GM19324 (cell line): ENCODE data around the gene TAP2.

Source experiments
- ATAC-seq: cut with Tn5 transposase; IDR thresholded peaks from one replicate; pipeline ENCODE4 v1.9.1; 2021; ENCODE audit warnings: mild to moderate bottlenecking, moderate library complexity; ENCODE audit not compliant: unreplicated experiment, low FRiP score

The TAP2 gene

DNA sequence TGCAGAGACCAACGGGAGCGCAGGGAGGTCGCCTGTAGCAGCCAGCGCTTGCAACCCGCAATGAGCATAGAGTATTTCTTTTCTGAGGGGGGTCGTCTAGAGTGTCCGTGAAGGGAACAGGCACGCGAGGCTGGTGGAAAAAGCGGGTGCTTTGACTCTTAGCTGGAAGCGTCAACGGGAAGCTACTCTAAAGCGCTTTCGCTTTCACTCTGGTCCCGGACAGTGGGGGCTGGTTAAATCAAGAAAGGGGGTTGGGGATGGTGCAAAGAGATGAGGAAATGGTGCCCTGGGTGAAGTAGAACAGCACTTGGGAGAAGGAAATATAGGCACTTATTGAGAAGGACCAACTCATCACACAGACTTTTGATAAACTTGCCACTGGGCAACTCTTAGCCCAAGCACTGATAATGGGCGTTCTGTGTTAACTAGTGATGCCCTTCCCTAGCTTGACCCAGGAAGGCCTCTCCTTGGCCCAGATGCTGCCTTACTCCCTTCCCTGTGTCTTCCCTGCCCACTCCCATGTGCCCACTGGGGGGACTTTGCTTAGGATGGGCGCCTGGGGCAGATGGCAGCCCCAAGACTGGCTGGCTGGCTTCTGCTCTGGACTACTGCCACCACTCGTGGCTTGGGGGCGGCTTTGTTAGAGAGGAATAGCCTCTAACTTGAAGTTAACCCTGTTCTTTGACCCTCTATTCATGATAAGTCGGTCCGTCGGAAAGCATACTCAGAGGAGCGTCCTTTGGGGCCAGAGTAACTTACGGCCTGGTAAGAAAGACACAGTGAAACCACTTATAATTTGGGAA lies 16.0 kb upstream of the TAP2 start:
- ATAC-seq, result peak; percentile 15

DNA sequence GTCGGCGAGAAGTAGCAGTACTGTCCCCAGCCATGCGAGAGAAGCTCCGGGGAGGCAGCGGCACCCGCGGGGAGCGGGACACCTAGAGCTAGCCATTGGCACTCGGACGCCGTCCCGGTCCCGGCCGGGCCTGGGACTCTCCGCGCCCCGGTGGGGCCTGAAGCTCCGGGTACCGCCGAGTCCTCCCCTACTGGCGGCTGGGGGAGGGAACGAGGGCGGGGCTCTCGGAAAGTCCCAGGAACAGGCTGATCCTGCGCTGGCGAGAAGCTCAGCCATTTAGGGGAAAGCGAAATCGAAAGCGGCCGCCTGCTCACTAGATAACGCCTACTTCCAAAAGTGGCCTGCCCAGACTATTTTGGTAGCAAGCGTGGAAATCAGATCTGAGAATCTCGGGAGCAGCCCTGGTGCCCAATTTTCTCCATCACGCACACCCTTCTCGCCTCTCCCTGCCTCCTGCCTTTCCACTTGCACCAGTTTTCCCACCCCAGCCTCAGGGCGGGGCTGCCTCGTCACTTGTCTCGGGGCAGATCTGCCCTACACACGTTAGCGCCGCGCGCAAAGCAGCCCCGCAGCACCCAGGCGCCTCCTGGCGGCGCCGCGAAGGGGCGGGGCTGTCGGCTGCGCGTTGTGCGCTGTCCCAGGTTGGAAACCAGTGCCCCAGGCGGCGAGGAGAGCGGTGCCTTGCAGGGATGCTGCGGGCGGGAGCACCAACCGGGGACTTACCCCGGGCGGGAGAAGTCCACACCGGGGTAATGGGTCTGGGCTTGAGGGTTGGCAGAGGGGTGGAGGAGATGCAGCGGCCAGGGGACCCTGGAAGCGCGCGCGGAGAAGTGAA lies 15.2 kb upstream of the TAP2 start, which contains the start of the genes PSMB9 and TAP1:
TSS of gene PSMB9 (plus strand) at position 652 of the 835 bp plus-strand sequence. CDS start at position 690, 38 bp downstream.
TSS of gene TAP1 (minus strand) at position 164 of the 835 bp plus-strand sequence. CDS start at position 96, 68 bp downstream.
- ATAC-seq, result peak; percentile 87

DNA sequence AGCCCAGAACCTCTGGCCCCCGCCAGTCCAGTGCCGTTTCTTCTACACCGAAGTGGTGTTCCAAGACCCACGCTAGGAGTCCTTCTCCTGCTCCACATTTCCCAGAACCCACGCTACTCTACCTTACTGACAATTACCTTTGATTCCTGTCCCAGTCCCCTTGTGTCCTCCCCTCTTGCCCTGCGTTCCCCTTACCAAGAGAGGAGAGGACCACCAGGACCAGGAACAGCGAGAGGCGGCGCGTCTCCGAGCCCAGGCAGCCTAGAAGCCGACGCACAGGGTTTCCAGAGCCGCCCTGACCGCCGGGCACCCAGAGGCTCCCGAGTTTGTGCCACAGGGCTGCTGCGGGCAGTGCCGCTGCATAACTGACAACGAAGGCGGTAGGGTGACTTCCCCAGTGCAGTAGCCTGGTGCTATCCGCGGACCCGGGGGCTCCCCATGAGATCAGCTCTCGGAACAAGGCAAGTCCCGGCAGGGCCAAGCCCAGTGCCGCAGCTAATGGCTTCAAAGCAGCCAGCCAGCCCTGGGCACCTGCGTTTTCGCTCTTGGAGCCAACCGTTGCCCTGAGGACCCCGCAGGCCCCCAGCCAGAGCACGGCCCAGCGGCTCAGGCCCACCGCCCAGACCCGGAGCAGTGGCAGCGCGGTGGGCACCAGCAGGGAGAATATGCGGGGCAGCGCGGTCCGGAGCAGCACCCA lies 14.5 kb upstream of the TAP2 start:
- peak; percentile 13 for ATAC-seq

DNA sequence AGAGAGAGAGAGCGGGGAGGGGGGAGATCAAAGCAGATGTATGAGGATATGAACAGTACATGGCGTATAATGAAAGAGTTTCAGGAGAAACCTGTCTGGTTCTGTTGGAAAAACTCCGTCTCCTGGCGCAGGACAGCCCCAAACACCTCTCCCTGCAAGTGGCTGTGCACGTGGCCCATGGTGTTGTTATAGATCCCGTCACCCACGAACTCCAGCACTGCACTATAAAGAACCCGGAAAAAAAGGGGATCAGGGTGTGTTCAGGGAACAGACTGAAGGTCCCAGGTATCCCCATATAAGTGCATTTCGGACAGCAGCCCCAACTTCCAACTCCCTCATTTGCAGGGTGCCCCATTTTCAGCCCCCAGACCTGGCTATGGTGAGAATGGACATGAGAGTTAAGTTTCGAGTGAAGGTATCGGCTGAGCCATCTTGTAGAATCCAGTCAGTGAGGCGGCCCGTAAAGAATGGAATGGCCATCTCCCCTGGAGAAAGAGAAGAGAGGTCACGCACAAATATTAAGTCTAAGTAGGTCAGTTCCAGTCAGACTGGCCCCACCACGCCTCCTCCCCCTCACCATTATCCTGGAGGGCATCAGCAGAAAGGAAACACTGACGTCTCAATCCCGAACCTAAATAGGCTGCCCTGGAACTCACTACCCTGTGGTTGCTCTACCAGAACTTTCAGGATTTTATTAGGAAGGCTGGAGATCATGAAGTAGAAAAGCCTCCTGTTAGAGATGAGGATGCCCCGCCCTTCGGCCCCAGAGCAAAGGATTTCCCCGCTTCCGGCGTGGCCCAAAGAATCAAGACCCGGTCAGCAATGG lies 13.7 kb upstream of the TAP2 start:
- ATAC-seq, result no peak

DNA sequence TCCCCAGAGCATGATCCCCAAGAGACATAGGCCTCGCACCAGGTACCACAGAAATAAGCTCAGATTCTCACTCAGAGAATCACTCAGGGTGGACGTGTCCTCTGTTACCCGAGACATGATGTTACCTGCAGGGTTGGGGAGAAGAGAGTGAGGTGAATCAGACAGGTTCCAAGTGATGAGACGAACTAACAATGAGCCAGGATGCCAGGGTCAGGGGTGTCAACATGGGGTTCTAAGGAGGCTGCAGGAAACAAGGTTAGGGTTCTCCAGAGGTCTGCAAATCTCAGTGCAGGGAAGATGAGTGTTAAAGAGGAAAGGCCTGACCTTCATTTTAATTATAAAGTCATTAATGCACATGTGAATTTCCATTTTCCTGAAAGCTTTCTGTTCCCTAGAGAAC lies 12.5 kb upstream of the TAP2 start:
- no peak for ATAC-seq

DNA sequence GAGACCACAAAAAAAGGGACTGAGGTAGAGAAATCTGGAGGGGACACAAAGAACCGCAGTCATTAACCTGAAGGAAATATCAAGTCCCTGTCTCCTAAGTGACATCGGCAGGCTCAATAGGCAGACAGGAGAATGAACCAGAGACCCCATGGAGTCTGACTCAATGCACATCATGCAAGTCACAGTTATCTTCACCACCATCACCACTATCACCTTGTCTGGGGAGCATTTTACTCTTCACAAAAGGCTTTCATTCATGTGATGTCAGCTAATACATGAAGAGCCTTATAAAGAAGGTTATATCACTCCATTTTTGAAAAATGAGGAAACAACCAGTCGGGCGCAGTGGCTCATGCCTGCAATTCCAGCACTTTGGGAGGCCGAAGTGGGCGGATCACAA lies 10.6 kb upstream of the TAP2 start:
- ATAC-seq, result no peak

DNA sequence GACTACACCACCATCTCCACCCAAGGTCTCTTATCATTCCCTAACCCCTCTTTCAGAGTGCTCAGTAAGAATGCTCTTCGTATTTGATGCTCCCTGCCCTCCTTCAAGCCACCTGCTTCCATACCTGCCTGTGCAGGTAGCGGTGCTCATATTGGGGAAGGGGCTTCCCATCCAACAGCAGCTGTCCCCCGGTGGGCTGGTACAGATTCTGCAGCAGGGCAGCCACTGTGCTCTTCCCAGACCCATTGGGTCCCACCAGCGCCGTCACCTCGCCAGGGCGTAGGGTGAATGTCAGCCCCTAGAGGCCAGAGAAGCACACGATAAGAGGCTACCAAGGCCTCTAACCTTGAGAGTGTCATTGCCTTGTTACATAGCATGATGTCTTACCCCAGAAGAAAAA lies 9.3 kb upstream of the TAP2 start:
- ATAC-seq, result no peak

DNA sequence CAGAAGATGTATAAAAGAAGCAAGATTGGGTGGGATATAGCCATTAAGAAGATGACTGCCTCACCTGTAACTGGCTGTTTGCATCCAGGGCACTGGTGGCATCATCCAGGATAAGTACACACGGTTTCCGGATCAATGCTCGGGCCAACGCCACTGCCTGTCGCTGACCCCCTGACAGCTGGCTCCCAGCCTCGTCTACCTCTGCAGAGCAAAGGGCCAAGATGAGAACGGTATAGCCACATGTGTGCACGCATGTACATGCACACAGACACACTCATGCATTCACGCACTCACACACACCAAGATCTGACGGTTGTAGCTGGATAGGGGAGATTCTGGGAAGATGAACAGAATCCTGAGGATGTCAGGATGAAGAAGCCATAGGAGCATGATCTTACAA lies 8.5 kb upstream of the TAP2 start:
- ATAC-seq, result no peak

DNA sequence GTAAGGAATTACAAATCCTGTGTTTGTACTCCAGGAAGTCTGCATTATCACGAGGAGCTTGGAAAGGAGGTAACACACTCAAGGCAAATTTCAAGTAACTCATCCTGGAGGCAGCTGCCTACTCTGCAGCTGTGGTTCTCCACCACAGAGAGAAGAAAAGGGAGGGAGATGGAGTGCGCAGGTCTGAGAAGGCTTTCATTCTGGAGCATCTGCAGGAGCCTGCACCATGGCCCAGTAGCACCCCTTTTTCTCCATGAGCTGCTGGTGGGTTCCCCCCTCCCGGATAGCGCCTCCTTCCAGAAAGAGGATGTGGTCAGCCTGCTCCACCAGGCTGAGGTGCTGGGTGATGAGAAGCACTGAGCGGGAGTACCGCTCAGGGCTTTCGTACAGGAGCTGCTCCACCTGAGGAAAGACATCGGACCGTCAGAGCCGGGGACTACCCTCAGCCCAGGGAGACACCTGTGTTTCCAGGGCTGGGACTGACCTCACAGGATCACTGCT lies 6.9 kb upstream of the TAP2 start:
- ATAC-seq, result no peak

DNA sequence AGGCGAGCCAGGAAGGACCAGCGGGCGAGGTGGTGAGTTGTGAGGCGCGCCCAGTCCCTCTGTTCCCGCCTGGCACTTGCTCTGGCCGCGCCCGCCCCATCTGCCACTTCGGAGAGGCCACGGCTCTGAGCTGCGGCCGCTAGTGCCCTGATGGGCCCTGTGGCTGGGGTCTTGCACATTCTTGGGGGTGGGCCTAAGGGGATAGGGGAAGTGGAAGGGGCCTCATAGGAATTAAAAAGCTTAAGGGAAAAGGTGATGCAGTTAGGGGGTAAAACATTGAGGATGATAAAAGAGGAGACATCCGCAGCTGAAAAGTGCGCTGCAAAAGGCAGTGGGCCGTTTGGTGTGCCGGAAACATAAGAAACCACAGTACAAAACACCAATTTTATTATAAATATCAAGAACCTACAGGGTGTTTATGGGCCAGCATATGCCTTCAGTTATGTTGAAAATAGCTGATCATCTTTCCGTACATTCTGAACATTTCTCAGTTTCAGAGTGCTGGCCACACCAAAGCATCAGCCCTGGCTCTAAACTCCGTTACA lies 6.4 kb upstream of the TAP2 start:
- no peak for ATAC-seq

DNA sequence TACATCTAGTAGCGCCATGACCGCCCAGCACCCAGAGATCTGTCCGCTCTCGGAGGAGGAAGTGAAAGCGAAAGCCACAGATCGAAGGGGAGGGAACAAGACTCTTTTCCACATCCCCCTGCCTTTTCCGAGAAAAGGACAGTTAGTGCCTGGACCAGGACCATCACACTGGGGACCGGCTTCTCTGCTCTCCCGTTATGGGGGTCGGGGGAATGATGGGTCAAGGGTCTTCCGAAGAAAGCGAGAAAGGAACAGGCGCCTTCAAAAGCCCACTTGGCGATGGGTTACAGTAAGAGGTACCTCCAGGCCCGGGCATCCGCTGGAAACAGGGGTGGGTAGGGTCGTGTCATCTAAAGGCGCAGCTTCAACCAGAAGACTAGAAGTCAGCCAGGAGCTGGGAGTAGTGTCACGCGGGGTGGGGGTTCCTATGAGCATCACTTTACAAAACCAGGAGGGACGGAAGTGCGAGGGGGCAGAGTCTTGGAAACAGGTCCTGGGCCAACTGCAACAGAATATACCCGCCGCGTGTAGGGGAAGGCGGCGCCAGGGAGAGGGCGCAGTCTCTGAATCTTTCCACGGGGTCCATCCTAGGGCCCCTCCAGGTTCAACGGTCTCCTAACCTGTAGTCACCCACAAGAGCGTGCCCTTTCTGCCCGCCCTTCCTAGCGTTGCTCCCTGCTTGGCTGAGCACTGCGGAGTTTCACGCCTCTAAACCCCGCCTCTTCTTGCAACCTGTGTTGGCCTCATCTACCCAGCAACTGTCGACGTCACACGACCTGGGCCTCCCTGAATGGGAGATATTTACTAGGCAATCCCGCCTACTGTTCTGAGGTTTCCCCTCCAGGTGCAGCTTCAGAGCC lies 5.7 kb upstream of the TAP2 start, which contains the start of gene PSMB8:
TSS of gene PSMB8 (minus strand) at position 69 of the 860 bp plus-strand sequence. CDS start at position 18, 51 bp downstream.
- ATAC-seq, result peak; percentile 71

DNA sequence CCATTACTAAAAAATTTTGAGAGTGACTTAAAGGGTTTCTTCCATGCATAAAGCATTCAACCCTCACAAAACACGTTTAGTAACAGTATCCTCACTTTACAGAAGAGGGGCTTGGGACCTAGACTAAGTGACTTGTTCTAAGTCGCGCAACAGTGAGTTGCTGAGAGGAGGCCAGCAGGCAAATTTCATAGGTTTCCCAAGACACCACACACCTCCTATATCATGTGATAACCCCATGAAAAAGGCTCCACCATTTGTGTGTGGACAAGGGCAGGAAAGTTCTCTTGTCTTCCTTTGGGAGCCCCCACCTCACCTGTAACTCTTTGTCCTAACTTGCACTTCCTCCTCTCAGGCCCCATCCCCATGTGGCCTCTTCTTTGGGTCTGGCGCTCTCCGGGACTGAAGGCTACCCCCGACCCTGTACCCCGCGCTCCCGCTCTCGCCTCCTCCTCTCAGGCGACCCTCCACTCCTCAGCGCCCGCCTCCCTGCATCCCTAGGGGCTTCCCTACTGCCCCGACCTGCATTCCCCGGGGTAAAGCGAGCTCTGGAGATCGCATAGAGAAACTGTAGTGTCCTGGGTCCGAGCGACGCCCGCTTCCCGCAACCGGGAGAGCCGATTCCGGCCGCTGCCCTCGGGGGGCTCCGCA lies 4.9 kb upstream of the TAP2 start:
- ATAC-seq, result no peak

DNA sequence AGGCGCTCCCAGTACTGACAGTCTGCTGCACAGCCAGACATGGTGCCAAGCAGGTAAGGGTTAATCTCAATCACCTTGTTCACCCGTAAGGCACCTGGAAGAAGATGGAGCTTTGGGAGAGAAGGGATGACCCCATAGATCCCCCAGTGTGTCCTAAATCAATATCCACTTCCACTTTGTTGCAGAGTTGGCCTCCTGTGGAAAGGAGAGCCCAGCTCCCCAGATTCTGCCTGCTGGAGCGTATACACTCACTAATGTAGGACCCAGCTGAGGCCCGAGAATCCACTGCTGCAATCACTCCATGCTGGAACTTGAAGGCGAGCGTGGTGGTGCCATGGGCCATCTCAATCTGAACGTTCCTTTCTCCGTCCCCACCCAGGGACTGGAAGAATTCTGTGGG lies 4.2 kb upstream of the TAP2 start:
- no peak for ATAC-seq

DNA sequence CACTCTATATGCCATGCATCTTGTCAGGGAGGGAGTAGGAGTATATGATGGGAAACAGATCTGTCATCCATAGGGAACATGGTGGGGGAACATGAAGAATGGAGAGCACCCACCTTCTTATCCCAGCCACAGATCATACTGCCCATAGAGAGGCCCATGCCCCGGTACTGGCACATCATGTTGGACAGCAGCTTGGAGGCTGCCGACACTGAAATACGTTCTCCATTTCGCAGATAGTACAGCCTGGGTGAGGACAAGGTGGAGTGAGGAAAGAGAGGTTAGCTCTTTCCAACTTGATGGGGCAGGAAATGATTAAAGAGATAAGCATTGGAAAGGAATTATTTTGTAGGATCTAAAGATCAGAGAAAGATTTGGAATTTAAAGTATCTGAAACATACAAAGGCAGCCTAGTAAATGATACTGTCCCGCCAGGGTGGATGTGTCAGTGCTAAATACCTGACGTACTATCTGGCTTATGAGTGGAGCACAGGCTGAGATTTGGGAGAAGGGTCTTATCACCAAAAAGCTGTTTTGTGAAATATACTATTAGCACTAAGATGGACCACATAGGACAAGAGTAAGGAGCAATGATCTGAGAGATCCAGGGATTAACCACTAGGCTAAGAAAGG lies 3.6 kb upstream of the TAP2 start:
- ATAC-seq, result no peak

DNA sequence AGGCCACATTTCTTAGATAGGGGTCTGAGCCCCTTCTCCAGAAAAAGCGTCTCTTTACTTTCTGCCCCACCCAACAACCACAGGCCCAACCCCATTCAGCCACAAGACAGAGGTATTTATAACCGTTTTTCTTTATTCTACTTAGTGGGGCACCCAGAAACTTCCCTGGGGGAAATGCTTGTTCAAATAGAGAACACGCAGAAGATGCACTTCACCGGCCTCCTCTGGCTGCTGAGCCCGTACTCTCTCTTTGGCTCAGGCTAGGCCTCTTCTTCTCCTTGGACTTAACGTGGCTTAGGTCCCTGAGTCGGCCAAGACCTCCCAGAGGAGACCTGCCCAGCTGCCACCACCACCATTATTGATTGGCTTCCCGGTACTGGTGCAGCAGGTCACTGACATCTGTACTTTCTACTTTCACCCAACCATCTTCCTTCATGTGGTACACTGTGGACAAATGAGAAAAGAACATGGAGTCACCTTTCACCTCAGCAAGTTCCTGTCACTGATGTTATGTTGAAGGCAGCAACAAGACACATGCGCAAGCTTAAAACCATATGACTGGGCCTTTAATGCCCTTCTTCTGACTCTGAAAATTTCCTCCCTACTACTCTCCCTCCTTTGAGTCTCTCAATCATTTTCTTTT lies 2.2 kb upstream of the TAP2 start:
- ATAC-seq, result no peak

DNA sequence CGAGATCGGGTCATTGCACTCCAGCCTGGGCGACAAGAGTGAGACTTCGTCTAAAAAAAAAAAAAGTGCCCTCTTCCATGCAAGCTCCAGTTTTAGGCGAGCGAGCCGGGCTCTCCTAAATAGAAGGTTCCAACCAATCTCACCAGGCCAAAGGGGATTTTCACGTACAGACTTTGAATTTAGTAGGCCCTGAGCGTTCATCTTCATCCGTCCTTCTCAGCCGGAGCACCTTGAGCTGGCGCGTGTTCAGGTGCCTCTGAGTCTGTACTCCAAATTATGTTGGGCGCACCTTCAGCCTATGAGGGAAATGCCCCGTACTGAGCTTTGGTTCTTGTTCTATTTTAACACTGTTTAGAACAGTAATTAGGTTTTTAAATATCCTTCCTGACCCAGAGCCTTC lies 817 bp upstream of the TAP2 start:
- ATAC-seq, result no peak

DNA sequence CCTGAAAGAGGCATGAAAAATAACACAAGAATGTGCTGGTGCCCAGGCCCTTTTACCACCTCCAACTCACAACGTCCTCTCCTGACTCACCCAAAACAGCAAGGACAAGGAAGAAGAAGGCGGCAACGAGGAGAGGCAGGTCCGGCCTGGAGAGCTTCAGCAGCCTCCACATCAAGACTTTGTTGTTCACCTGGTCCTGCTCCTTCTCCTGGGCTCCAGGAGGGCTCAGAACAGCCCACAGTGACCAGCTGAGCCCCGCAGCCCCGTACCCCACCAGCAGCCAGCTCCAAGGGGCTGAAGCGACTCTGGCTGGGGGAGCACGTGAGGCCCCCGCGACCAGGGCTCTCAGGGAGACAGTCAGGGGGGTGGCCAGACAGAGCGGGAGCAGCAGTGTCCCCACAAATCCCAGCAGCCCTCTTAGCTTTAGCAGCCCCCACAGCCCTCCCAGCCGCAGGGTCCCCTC lies 857 bp downstream of the TAP2 start:
- ATAC-seq, result no peak
